Right lung (tissue), 5 donors: ENCODE measurements around the gene ITGAX. TPM values are rescaled to one million over a fixed set of nuclear protein-coding genes. Genes with fewer than 3 reads are reported as not detected.

Experiments used
- DNase-seq, 2 donors: peaks; one replicate each; pipeline ENCODE4 v3.0.0-alpha.2; 2013
- polyA plus RNA-seq, 5 donors: library from polyadenylated mRNA; unstranded; fragments of 120-200 nt; gene quantifications; one replicate each; pipeline versions ENCODE4 v1.2.1 to v1.2.3, GENCODE V29; 2013; ENCODE audit warnings: inconsistent platforms in 1 of 5, low replicate concordance in 1 of 5; ENCODE audit not compliant: insufficient read length in 5 of 5, insufficient read depth in 1 of 5

The ITGAX gene
- polyA plus RNA-seq, 5 donors, result 0.90 to 1.9 (median 1.4) TPM

GRCh38 chr16:31371619-31372484, 16.9 kb downstream of the ITGAX start:
- DNase-seq, result no peak

- no peak for DNase-seq
Observed at GRCh38 chr16:31373235-31373634, 18.3 kb downstream of the ITGAX start.

- DNase-seq, result no peak
Observed at GRCh38 chr16:31375231-31375630, 20.3 kb downstream of the ITGAX start.

- no peak for DNase-seq
Observed at GRCh38 chr16:31376705-31377104, 21.7 kb downstream of the ITGAX start.

- no peak for DNase-seq
Observed at GRCh38 chr16:31377210-31377903, 22.4 kb downstream of the ITGAX start.

GRCh38 chr16:31380201-31380600, 25.2 kb downstream of the ITGAX start:
- no peak for DNase-seq

GRCh38 chr16:31382485-31383161, 27.6 kb downstream of the ITGAX start:
- peak; percentile 17 to 23 for DNase-seq

- no peak for DNase-seq
Observed at GRCh38 chr16:31385680-31386079, 30.7 kb downstream of the ITGAX start.

- DNase-seq, result no peak
Observed at GRCh38 chr16:31386157-31386984, 31.4 kb downstream of the ITGAX start.

GRCh38 chr16:31388535-31388934, 33.6 kb downstream of the ITGAX start:
- no peak for DNase-seq

GRCh38 chr16:31390504-31391041, 35.6 kb downstream of the ITGAX start:
- no peak for DNase-seq

- DNase-seq, result no peak
Observed at GRCh38 chr16:31393056-31393455, 38.1 kb downstream of the ITGAX start, which contains the start of gene ITGAD. Gene ITGAD, plus strand, starts transcription at chr16:31393335. Its CDS starts 26 bp downstream, at chr16:31393361.

- no peak for DNase-seq
Observed at GRCh38 chr16:31395647-31396046, 40.7 kb downstream of the ITGAX start.

- DNase-seq, result no peak
Observed at GRCh38 chr16:31397096-31397660, 42.2 kb downstream of the ITGAX start.

- DNase-seq, result no peak
Observed at GRCh38 chr16:31397701-31398100, 42.7 kb downstream of the ITGAX start.

GRCh38 chr16:31400191-31400590, 45.2 kb downstream of the ITGAX start:
- no peak for DNase-seq

GRCh38 chr16:31401436-31401835, 46.5 kb downstream of the ITGAX start:
- no peak for DNase-seq

- no peak for DNase-seq
Observed at GRCh38 chr16:31402687-31403086, 47.7 kb downstream of the ITGAX start.

- DNase-seq, result no peak
Observed at GRCh38 chr16:31403590-31404352, 48.8 kb downstream of the ITGAX start.
